GM18909 (cell line): Measurements from ENCODE around the gene SPTBN5.
A peak's percentile ranks its signal among the peaks of the same experiment; 100 is the strongest.

Experiments used
- ATAC-seq: cut with Tn5 transposase; IDR thresholded peaks from one replicate; pipeline ENCODE4 v1.9.1; 2021; ENCODE audit warnings: mild to moderate bottlenecking; ENCODE audit not compliant: unreplicated experiment, poor library complexity

The SPTBN5 gene

GRCh38 chr15:41829959-41830646 is 63.8 kb downstream of the SPTBN5 start:
- ATAC-seq, result no peak

- ATAC-seq, result no peak
These were observed 65.1 kb downstream of the SPTBN5 start for GRCh38 chr15:41828807-41829141.

- ATAC-seq, result peak; percentile 71
These were observed 65.7 kb downstream of the SPTBN5 start, which contains the start of gene JMJD7 for GRCh38 chr15:41827880-41828806. Gene JMJD7 (plus strand): TSS chr15:41828092. CDS start chr15:41828125, 33 bp downstream.

GRCh38 chr15:41827290-41827879 is 66.5 kb downstream of the SPTBN5 start:
- ATAC-seq, result no peak

GRCh38 chr15:41825572-41826535 is 68.0 kb downstream of the SPTBN5 start:
- ATAC-seq, result no peak

GRCh38 chr15:41825145-41825544 is 68.7 kb downstream of the SPTBN5 start:
- no peak for ATAC-seq

- ATAC-seq, result no peak
These were observed 69.6 kb downstream of the SPTBN5 start for GRCh38 chr15:41824062-41824745.

- ATAC-seq, result no peak
These were observed 70.4 kb downstream of the SPTBN5 start for GRCh38 chr15:41823502-41823901.

- no peak for ATAC-seq
These were observed 70.9 kb downstream of the SPTBN5 start for GRCh38 chr15:41822957-41823356.

- no peak for ATAC-seq
These were observed 71.4 kb downstream of the SPTBN5 start for GRCh38 chr15:41822471-41822870.

GRCh38 chr15:41821831-41822230 is 72.0 kb downstream of the SPTBN5 start:
- ATAC-seq, result no peak

GRCh38 chr15:41820791-41821423 is 72.9 kb downstream of the SPTBN5 start:
- ATAC-seq, result no peak

- no peak for ATAC-seq
These were observed 74.3 kb downstream of the SPTBN5 start for GRCh38 chr15:41819455-41820050.

- ATAC-seq, result no peak
These were observed 76.1 kb downstream of the SPTBN5 start for GRCh38 chr15:41817781-41818180.

GRCh38 chr15:41817327-41817726 is 76.5 kb downstream of the SPTBN5 start:
- no peak for ATAC-seq

GRCh38 chr15:41816788-41817187 is 77.1 kb downstream of the SPTBN5 start:
- ATAC-seq, result no peak

GRCh38 chr15:41814534-41814933 is 79.3 kb downstream of the SPTBN5 start:
- ATAC-seq, result no peak

GRCh38 chr15:41813426-41813825 is 80.4 kb downstream of the SPTBN5 start:
- no peak for ATAC-seq
